GM18505 (cell line): Measurements from ENCODE around the gene PRRT2.

Source experiments
- ATAC-seq: cut with Tn5 transposase; IDR thresholded peaks from one replicate; pipeline ENCODE4 v1.9.1; 2021; ENCODE audit not compliant: unreplicated experiment
- POLR2A ChIP-seq: IDR thresholded peaks from 4 replicates; pipeline ENCODE4 v1.6.1; 2011; ENCODE audit warnings: borderline replicate concordance; ENCODE audit not compliant: insufficient read depth, insufficient read length; ENCODE audit errors: extremely low read depth

PRRT2 gene

GRCh38 chr16:29860218-29860617 lies 48.2 kb downstream of the PRRT2 start:
- ATAC-seq: no peak
- TF ChIP-seq POLR2A: no peak

GRCh38 chr16:29862383-29862883 lies 50.4 kb downstream of the PRRT2 start:
- no peak for TF ChIP-seq POLR2A
- ATAC-seq: no peak

- TF ChIP-seq POLR2A: peak; percentile 57
- ATAC-seq: peak; percentile 88
Measured at GRCh38 chr16:29862884-29863668, 51.1 kb downstream of the PRRT2 start, which contains the start of gene CDIPT. CDIPT (minus strand) TSS chr16:29863226; CDS start chr16:29862857, 369 bp downstream.

GRCh38 chr16:29863669-29863984 lies 51.6 kb downstream of the PRRT2 start:
- TF ChIP-seq POLR2A: no peak
- no peak for ATAC-seq

- no peak for ATAC-seq
- no peak for TF ChIP-seq POLR2A
Measured at GRCh38 chr16:29864205-29864604, 52.2 kb downstream of the PRRT2 start.
